CD4-positive, alpha-beta T cell treated with Interleukin-4 for 4 hours (primary cell): ENCODE results near the gene TM9SF2.
"Not testable (repeated sequence)": the region's sequence is repeated elsewhere in the genome, so short reads cannot be mapped to it uniquely, and the experiment has no call there.

Source experiments
- DNase-seq: peaks from one replicate; pipeline ENCODE4 v3.0.0-alpha.2; 2020

Gene TM9SF2, protein sequence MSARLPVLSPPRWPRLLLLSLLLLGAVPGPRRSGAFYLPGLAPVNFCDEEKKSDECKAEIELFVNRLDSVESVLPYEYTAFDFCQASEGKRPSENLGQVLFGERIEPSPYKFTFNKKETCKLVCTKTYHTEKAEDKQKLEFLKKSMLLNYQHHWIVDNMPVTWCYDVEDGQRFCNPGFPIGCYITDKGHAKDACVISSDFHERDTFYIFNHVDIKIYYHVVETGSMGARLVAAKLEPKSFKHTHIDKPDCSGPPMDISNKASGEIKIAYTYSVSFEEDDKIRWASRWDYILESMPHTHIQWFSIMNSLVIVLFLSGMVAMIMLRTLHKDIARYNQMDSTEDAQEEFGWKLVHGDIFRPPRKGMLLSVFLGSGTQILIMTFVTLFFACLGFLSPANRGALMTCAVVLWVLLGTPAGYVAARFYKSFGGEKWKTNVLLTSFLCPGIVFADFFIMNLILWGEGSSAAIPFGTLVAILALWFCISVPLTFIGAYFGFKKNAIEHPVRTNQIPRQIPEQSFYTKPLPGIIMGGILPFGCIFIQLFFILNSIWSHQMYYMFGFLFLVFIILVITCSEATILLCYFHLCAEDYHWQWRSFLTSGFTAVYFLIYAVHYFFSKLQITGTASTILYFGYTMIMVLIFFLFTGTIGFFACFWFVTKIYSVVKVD

GRCh38 chr13:99501184-99501847 lies at the start of gene TM9SF2:
TSS of gene TM9SF2 (plus strand) at chr13:99501472. CDS start at chr13:99501607, 135 bp downstream.
- DNase-seq, result peak; percentile 97

DNA sequence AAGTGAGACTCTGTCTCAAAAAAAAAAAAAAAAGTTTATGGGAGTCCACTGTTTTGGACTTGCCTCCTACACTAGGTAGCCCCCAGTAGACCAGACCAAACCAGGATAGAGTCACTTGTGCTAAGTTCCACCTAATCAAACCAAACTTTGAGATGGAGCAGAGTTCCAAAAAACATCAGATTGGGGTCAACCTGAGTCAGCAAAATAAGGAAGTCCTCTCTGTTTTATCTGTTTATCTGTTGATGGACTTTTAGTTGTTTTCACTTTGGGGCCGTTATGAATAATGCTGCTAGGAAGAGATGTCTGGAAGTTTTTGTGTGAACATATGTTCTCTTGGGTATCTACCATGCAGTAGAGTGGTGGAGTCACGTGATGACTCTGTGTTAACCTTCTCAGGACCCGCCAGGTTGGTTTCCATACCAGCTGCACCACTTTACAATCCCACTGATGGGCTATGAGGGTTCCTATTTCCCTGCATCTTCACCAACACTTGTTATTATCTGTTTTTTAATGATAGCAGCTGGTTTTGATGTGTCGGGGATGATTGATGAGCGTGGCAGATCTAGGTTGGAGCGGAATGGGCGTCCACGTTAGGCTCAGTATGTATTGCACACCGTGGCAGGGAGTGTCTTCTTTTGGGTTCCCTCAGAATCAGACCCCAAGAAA lies 46.6 kb upstream of the TM9SF2 start:
- DNase-seq, result no peak

DNA sequence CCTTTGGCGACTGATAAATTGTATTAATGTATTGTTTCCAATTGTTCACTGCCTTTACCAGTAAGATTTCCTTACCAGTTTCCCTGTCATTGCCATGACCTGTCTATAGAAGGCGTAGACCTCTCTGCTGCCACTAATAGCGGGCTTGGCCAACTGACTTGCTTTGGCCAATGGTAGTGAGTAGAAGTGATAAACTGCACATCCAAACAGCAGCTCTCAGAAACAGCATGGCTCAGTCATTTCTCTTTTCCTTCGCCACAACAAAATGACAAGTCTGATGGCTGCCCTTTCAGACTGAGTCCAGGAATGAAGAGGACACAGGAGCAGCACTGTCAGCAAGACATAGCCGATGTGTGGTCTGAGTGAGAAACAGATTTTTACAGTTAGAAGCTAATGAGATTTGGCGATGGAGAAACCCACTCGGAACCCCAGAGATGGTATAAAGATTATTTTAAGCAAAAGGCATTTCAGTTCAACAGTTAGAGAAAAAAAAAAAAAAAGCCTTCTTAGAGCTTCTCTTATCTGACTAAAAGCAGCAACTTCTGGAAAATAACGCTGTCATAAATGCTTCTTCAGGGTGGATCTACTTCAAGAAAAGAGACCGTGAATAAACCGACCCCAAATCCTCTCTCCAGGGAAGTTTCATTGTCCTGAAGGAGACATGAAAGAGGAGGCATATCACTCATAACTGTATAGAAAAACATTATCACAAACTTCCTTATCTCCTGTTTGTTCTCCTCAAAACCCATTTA lies 42.0 kb upstream of the TM9SF2 start:
- no peak for DNase-seq

GRCh38 chr13:99460802-99461201 lies 40.5 kb upstream of the TM9SF2 start:
- DNase-seq, result not testable (repeated sequence)

DNA sequence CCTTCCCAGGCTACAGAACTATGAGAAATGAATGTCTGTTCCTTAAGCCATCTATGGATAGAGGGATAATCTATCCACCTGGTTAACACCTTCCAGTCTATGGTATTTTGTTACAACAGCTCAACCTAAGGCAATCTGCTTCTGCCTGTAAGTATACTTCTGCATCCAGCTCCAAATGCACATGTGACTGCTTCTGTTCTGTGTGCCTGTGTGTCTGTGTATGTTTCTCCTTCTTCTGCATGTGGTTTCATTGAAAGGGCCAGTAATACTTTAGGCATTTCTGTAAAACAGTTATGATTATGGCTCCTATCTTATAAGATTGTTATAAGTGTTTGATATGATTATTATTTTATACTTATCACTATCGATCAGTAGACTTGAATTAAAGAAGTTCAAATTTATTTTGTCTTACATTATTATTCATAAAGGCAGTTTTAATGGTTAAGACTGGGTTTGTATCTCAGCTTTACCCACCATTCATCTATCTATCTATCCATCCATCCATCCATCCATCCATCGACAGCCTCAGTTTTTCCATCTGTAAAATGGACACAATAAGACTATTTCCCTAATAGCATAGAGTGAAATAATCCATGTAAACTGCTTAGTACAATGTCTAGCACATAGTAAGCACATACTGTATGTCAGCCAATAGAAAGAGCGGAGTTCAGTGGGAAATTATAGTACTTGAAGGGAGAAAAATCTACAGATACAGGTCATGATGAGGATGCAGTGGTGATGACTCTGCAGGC lies 37.5 kb upstream of the TM9SF2 start:
- no peak for DNase-seq

DNA sequence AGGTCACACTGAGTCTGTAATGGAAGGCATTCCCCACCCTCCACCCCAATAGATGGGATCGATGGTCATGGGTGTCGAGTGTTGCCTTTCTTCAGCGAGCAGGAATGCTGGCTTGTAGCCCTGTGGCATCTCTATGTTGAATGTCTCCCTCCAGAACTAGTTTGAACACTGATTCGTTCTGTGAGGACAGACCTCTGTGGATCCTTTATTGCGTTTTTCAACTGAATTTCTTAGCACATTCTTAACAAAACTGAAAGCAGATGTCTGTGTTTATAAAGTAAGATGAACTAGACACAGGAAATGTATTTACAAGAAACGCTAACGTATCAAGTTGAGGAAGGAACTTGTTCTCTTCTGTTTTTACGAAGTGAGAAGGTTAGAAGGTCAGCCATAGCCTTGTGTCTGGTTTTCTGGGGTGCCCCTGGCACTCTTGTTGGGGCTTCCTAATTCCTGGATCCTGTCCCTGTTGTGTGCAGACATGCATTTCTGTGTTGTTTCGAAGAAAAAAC lies 36.8 kb upstream of the TM9SF2 start:
- DNase-seq, result peak; percentile 3

DNA sequence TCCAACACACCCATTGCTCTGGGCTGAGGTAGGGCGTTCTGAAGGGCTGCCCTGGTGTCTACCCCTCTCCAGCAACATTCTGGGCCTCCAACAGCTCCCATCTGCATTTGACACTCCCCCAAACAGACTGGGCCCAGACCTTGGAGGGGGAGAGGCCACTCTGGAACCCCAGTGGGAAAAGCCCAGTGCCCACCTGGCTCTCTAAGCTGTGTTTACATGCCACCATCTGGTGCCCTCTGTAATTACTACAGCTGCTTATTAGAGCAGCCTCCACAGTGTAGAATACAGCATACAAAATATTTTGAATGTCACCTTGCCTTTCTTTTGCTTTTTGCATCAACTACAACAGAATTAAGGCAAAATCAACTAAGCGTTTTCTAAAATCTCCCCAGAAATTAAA lies 35.8 kb upstream of the TM9SF2 start:
- DNase-seq, result no peak

DNA sequence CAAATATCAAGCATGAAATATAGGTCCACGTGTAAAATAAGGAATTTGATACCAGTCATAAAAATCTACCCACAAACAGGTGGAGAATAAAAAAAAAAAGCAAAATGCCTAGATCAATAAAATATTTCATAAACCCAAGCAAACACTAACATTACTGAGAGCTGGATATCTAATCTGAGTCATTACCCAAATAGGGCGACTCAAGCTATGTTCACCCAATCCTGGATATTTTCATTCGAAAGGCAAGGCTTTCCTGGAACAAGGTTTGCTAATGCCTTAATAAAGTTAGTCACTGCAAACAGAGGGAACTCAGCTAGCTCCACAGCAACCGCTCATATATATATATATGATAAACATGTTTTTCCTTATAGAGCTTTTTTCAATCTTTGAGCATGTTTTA lies 33.5 kb upstream of the TM9SF2 start:
- DNase-seq, result no peak

DNA sequence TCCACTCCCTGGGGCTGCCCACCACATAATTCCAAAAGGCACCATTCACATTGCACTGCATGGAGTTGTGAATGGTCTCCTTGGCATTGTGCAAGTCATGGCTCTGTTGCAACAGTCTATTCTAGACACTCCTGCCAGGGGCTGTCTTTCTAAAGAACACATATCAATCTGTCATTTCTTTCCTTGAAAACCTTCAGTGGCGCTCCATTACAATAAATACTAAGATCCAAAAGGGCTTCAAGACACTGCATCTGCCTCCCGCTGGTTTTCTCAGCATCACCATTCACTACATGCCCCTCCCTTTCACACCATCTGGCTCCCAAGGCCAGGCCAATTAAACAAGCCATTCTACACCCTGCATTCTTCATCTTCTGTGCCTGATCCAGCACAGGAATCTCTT lies 32.2 kb upstream of the TM9SF2 start:
- no peak for DNase-seq

DNA sequence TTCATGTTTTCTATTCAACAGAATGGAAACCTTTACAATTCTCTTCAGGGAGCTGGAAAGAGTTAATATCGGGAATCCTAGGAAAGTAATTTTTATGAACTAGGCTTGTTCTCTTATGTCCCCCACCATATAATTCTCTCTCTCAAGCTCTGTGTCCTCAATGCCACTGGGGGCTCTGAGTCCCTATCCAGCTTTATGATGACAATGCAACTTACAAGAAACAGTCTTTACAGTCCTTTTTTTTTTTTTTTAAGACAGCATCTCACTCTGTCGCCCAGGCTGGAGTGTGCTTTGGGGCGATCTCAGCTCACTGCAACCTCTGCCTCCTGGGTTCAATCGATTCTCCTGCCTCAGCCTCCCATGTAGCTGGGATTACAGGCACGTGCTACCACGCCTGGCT lies 31.2 kb upstream of the TM9SF2 start:
- no peak for DNase-seq

- DNase-seq, result no peak
Observed at GRCh38 chr13:99471221-99472121, 29.8 kb upstream of the TM9SF2 start.

- no peak for DNase-seq
Observed at GRCh38 chr13:99472122-99472440, 29.2 kb upstream of the TM9SF2 start.

GRCh38 chr13:99473515-99473914 lies 27.8 kb upstream of the TM9SF2 start:
- no peak for DNase-seq

DNA sequence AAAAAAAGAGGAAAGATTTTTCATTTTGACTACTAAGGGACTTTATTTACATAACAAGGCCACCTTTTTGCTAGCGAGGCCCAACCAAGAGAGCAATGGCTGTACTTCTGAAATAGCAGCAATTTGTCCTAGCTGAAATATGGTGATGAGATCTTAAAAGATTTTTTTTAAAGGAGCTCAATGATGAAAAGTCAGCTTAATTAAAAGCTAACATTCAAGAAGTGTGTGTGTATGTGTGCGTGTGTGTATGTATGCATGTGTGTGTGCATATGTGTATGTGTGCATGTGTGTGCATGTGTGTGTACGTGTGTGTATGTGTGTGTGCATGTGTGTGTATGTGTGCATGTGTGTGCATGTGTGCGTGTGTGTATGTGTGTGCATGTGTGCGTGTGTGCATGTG lies 24.6 kb upstream of the TM9SF2 start:
- no peak for DNase-seq

DNA sequence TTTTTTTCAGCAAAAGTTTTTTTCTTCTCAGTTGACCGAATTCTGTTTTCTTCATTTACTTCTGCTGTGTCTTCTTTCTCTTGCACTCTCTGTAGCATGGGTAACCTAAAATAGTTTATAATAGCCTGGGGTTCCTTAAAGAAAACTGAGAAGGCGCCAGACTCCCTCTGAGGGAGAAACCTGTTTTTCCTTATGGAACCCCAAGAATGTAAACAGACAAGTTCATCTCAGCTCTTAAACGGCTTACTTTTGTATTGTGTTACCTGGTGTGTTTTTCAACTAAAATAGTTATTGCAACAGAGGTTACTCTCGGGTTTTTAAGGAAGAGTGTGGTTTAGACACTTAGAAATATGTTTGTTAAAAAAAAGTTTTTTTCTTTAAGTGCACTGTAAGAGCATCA lies 23.8 kb upstream of the TM9SF2 start:
- no peak for DNase-seq

- DNase-seq, result no peak
Observed at GRCh38 chr13:99481366-99481765, 19.9 kb upstream of the TM9SF2 start.

GRCh38 chr13:99484473-99484872 lies 16.8 kb upstream of the TM9SF2 start:
- DNase-seq, result peak; percentile 29

- no peak for DNase-seq
Observed at GRCh38 chr13:99486996-99487395, 14.3 kb upstream of the TM9SF2 start.

GRCh38 chr13:99489028-99489427 lies 12.2 kb upstream of the TM9SF2 start:
- no peak for DNase-seq

- DNase-seq, result not testable (repeated sequence)
Observed at GRCh38 chr13:99491750-99492149, 9.5 kb upstream of the TM9SF2 start.
